Lower lobe of right lung (tissue), 2 donors: ENCODE results near the gene ENC1. TPM values are rescaled to one million over a fixed set of nuclear protein-coding genes. Genes with fewer than 3 reads are reported as not detected.

Experiments used
- ATAC-seq, 2 donors: fragments of 200-7000 bp; cut with Tn5 transposase; one replicate each; pipeline ENCODE4 v1.9.1; 2020 to 2022; ENCODE audit warnings: mild to moderate bottlenecking in 2 of 2, moderate library complexity in 2 of 2
- DNase-seq: peaks from one replicate; pipeline ENCODE4 v3.0.0-alpha.2; 2020
- H3K27ac ChIP-seq: fragments of 200-600 bp; one replicate; pipeline ENCODE4 v1.8.0; 2022
- H3K27me3 ChIP-seq: fragments of 200-600 bp; one replicate; pipeline ENCODE4 v1.8.0; 2022; ENCODE audit warnings: low read depth
- H3K36me3 ChIP-seq: fragments of 200-600 bp; one replicate; pipeline ENCODE4 v1.8.0; 2022; ENCODE audit warnings: mild to moderate bottlenecking
- H3K4me1 ChIP-seq: fragments of 200-600 bp; one replicate; pipeline ENCODE4 v1.8.0; 2022
- H3K4me3 ChIP-seq: fragments of 200-600 bp; one replicate; pipeline ENCODE4 v1.8.0; 2022; ENCODE audit warnings: mild to moderate bottlenecking
- H3K9me3 ChIP-seq: fragments of 200-600 bp; one replicate; pipeline ENCODE4 v1.8.0; 2022
- intact Hi-C: fragments of 100-400 bp; cut with DNase I; formaldehyde crosslinking; loops from one replicate; pipeline ENCODE4 v1.11.0; 2022
- long read RNA-seq: library from polyadenylated mRNA; unstranded; transcript quantifications from one replicate; pipeline ENCODE4 v2.0.0, GENCODE V29; 2021
- total RNA-seq: library from RNA; stranded (reverse); fragmentation: NEBNext Ultra II Directional; extraction: Animal tissue kit (Norgen Biotek cat#: 25700); gene quantifications from one replicate; pipeline ENCODE4 v1.2.1, GENCODE V29; 2021
- TF ChIP-seq, protein P1 (sequence below): fragments of 200-600 bp; IDR thresholded peaks from one replicate; pipeline ENCODE4 v1.8.0; 2022; ENCODE audit warnings: antibody characterized with exemption, mild to moderate bottlenecking
- donor health status: DM: no; HTN: yes; CAD: no; lungs with severe emphysema.

ENC1 gene, protein sequence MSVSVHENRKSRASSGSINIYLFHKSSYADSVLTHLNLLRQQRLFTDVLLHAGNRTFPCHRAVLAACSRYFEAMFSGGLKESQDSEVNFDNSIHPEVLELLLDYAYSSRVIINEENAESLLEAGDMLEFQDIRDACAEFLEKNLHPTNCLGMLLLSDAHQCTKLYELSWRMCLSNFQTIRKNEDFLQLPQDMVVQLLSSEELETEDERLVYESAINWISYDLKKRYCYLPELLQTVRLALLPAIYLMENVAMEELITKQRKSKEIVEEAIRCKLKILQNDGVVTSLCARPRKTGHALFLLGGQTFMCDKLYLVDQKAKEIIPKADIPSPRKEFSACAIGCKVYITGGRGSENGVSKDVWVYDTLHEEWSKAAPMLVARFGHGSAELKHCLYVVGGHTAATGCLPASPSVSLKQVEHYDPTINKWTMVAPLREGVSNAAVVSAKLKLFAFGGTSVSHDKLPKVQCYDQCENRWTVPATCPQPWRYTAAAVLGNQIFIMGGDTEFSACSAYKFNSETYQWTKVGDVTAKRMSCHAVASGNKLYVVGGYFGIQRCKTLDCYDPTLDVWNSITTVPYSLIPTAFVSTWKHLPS
- total RNA-seq, result 18.8 TPM
- long read RNA-seq, full-length matches to known transcripts, result 12 of 16 reads
- long read RNA-seq, partial matches to known transcripts, result 0 of 16 reads
- long read RNA-seq, other reads (novel, unspliced or antisense), result 4 of 16 reads

- H3K4me1 ChIP-seq, result peaks cover 64% of the 10 kb centered on the region
- peak within 1 kb of the TSS; percentile 94 for H3K4me3 ChIP-seq
- no peaks in the 10 kb centered on the region for H3K27me3 ChIP-seq
- H3K9me3 ChIP-seq, result no peaks in the 10 kb centered on the region
- H3K27ac ChIP-seq, result peak within 1 kb of the TSS; percentile 93
- ATAC-seq, result peak; percentile 93 to 94
- TF ChIP-seq, protein P1, sequence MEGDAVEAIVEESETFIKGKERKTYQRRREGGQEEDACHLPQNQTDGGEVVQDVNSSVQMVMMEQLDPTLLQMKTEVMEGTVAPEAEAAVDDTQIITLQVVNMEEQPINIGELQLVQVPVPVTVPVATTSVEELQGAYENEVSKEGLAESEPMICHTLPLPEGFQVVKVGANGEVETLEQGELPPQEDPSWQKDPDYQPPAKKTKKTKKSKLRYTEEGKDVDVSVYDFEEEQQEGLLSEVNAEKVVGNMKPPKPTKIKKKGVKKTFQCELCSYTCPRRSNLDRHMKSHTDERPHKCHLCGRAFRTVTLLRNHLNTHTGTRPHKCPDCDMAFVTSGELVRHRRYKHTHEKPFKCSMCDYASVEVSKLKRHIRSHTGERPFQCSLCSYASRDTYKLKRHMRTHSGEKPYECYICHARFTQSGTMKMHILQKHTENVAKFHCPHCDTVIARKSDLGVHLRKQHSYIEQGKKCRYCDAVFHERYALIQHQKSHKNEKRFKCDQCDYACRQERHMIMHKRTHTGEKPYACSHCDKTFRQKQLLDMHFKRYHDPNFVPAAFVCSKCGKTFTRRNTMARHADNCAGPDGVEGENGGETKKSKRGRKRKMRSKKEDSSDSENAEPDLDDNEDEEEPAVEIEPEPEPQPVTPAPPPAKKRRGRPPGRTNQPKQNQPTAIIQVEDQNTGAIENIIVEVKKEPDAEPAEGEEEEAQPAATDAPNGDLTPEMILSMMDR, result peak; percentile 60
- H3K36me3 ChIP-seq, result peaks cover 7% of the 10 kb centered on the region
- DNase-seq, result peak; percentile 95
- intact Hi-C loops, result no loop called here
Observed at GRCh38 chr5:74640450-74640953, at the start of gene ENC1. Gene ENC1, minus strand, starts transcription at chr5:74640728. Its CDS starts 4,243 bp downstream, at chr5:74636485.

- TF ChIP-seq, protein P1, result no peak
- H3K27me3 ChIP-seq, result no peaks in the 10 kb centered on the region
- H3K9me3 ChIP-seq, result no peaks in the 10 kb centered on the region
- DNase-seq (no peak), ATAC-seq (no peak)
- no peak overlapping the region for H3K27ac ChIP-seq
- H3K4me3 ChIP-seq, result peak overlapping the region; percentile 94
- intact Hi-C loops, result no loop called here
- peaks cover 31% of the 10 kb centered on the region for H3K36me3 ChIP-seq
- peaks cover 23% of the 10 kb centered on the region for H3K4me1 ChIP-seq
Observed at GRCh38 chr5:74686962-74687751, 46.6 kb upstream of the ENC1 start.

DNA sequence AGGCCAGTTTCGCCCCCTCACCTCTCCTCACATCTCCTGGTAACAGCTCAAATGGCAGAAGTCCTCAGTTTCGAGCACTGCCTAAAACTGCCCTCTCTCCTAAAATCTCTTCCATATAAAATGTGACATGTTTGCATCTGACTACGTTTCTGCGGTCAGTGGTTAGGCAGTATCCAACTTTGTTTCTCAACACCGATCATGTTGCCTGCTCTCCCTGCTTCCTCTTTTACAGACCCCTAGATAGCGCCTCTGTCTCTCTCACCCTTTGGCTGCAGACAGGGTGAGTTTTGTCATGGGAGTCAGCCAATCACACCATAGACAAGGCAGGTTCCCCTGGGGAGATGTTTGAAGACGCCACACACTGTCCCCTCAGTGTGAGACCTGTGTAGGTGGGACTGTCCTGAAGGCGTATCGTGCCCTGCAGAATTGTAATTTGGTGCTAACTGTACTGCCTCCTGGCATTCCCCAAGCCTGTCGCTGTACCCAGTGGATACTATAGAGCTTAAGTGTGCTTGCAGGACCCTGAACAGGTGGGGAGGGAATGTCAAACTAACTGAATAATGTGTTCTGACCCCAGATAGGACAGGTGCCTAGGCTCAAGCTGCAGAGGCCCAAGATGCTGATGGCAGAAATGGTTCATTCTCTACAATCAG, 45.6 kb upstream of the ENC1 start:
- H3K27me3 ChIP-seq, result no peaks in the 10 kb centered on the region
- ATAC-seq (peak; percentile 49 to 73), DNase-seq (no peak)
- peak overlapping the region; percentile 94 for H3K27ac ChIP-seq
- peak overlapping the region; percentile 94 for H3K4me3 ChIP-seq
- H3K9me3 ChIP-seq, result no peaks in the 10 kb centered on the region
- H3K36me3 ChIP-seq, result peaks cover 21% of the 10 kb centered on the region
- TF ChIP-seq, protein P1, result no peak
- intact Hi-C loops, result no loop called here
- peaks cover 23% of the 10 kb centered on the region for H3K4me1 ChIP-seq

GRCh38 chr5:74684900-74685851, 44.6 kb upstream of the ENC1 start, which contains the start of gene HEXB:
Gene HEXB, plus strand, starts transcription at chr5:74685233. Its CDS starts 28 bp downstream, at chr5:74685261.
- DNase-seq, result peak; percentile 96
- ATAC-seq, result peak; percentile 98 to 99
- no peaks in the 10 kb centered on the region for H3K9me3 ChIP-seq
- no peaks in the 10 kb centered on the region for H3K27me3 ChIP-seq
- peaks cover 23% of the 10 kb centered on the region for H3K4me1 ChIP-seq
- TF ChIP-seq, protein P1, result peak; percentile 8
- peak within 1 kb of the TSS; percentile 94 for H3K27ac ChIP-seq
- peaks cover 12% of the 10 kb centered on the region for H3K36me3 ChIP-seq
- peak within 1 kb of the TSS; percentile 94 for H3K4me3 ChIP-seq
- intact Hi-C loops, result no loop called here
